ENCODE results near the gene MEAK7. TPM values are rescaled to one million over a fixed set of nuclear protein-coding genes. Genes with fewer than 3 reads are reported as not detected.

MEAK7 gene
- total and polyA plus RNA-seq, 2 donors (not counting 1 experiment from before 2014, with no cell fraction given), result 17.3 to 23.4 TPM

GRCh38 chr16:84511180-84511800 lies 6.8 kb upstream of the MEAK7 start:
- Histone ChIP-seq H3K27ac (ENCODE audit: insufficient read depth, low read length) (no peak overlapping the region), H3K4me3 (replicated peaks in 1 of 4; ENCODE audit: control extremely low read depth in 1 of 4, insufficient read depth in 1 of 4, low read depth in 3 of 4, low read length in 4 of 4) (no peak overlapping the region), H3K4me1 (ENCODE audit: control insufficient read depth, extremely low read depth, insufficient read depth, low read length) (peaks cover 3% of the 10 kb centered on the region), H3K36me3 (ENCODE audit: control insufficient read depth, insufficient read depth, low read length) (no peaks in the 10 kb centered on the region), H3K79me2 (ENCODE audit: control insufficient read depth, insufficient read depth, low read length) (no peaks in the 10 kb centered on the region), H2AFZ (ENCODE audit: low read length) (peak overlapping the region; percentile 75), H3K27me3 (ENCODE audit: control insufficient read depth, insufficient read depth, low read length) (no peaks in the 10 kb centered on the region), H3K9me3 (ENCODE audit: control insufficient read depth, insufficient read depth, low read depth, low read length) (no peaks in the 10 kb centered on the region), H3K9ac (ENCODE audit: insufficient read depth, low read length) (no peak overlapping the region), H3K4me2 (ENCODE audit: extremely low read depth, insufficient read depth, low read length) (peak overlapping the region; percentile 49), H4K20me1 (ENCODE audit: control insufficient read depth, extremely low read depth, insufficient read depth, low read length) (no peaks in the 10 kb centered on the region)
- peak; percentile 74 to 89 for DNase-seq (ENCODE audit: low read depth in 2 of 2)
- TF ChIP-seq CTCF (conservative IDR thresholded peaks at IDR 0.05 in 1 of 2, IDR thresholded peaks at IDR 0.05 in 1 of 2; ENCODE audit: low read depth in 1 of 2, low read length in 2 of 2) (peak; percentile 71 to 91), EZH2 (IDR thresholded peaks at IDR 0.05; ENCODE audit: low read length, missing control alignments) (no peak)

GRCh38 chr16:84509032-84509950 lies 4.8 kb upstream of the MEAK7 start:
- no peak overlapping the region for H3K9ac ChIP-seq (ENCODE audit: insufficient read depth, low read length)
- no peak overlapping the region for H3K27ac ChIP-seq (ENCODE audit: insufficient read depth, low read length)
- peaks cover 2% of the 10 kb centered on the region for H3K79me2 ChIP-seq (ENCODE audit: control insufficient read depth, insufficient read depth, low read length)
- H3K9me3 ChIP-seq (ENCODE audit: control insufficient read depth, insufficient read depth, low read depth, low read length), result no peaks in the 10 kb centered on the region
- no peak overlapping the region for H2AFZ ChIP-seq (ENCODE audit: low read length)
- H3K4me1 ChIP-seq (ENCODE audit: control insufficient read depth, extremely low read depth, insufficient read depth, low read length), result peaks cover 8% of the 10 kb centered on the region
- TF ChIP-seq CTCF (conservative IDR thresholded peaks at IDR 0.05 in 1 of 2, IDR thresholded peaks at IDR 0.05 in 1 of 2; ENCODE audit: low read depth in 1 of 2, low read length in 2 of 2), result no peak
- TF ChIP-seq EZH2 (IDR thresholded peaks at IDR 0.05; ENCODE audit: low read length, missing control alignments), result no peak
- no peaks in the 10 kb centered on the region for H3K36me3 ChIP-seq (ENCODE audit: control insufficient read depth, insufficient read depth, low read length)
- H4K20me1 ChIP-seq (ENCODE audit: control insufficient read depth, extremely low read depth, insufficient read depth, low read length), result no peaks in the 10 kb centered on the region
- no peak for DNase-seq (ENCODE audit: low read depth in 2 of 2)
- H3K27me3 ChIP-seq (ENCODE audit: control insufficient read depth, insufficient read depth, low read length), result no peaks in the 10 kb centered on the region
- H3K4me2 ChIP-seq (ENCODE audit: extremely low read depth, insufficient read depth, low read length), result no peak overlapping the region
- H3K4me3 ChIP-seq (replicated peaks in 1 of 4; ENCODE audit: control extremely low read depth in 1 of 4, insufficient read depth in 1 of 4, low read depth in 3 of 4, low read length in 4 of 4), result no peak overlapping the region

GRCh38 chr16:84508502-84508901 lies 4.0 kb upstream of the MEAK7 start:
- Histone ChIP-seq H3K9ac (ENCODE audit: insufficient read depth, low read length) (no peak overlapping the region), H3K4me3 (replicated peaks in 1 of 4; ENCODE audit: control extremely low read depth in 1 of 4, insufficient read depth in 1 of 4, low read depth in 3 of 4, low read length in 4 of 4) (no peak overlapping the region), H3K36me3 (ENCODE audit: control insufficient read depth, insufficient read depth, low read length) (no peaks in the 10 kb centered on the region), H3K27me3 (ENCODE audit: control insufficient read depth, insufficient read depth, low read length) (no peaks in the 10 kb centered on the region), H3K4me2 (ENCODE audit: extremely low read depth, insufficient read depth, low read length) (no peak overlapping the region), H3K27ac (ENCODE audit: insufficient read depth, low read length) (no peak overlapping the region), H3K9me3 (ENCODE audit: control insufficient read depth, insufficient read depth, low read depth, low read length) (no peaks in the 10 kb centered on the region), H3K79me2 (ENCODE audit: control insufficient read depth, insufficient read depth, low read length) (peaks cover 9% of the 10 kb centered on the region), H4K20me1 (ENCODE audit: control insufficient read depth, extremely low read depth, insufficient read depth, low read length) (no peaks in the 10 kb centered on the region), H3K4me1 (ENCODE audit: control insufficient read depth, extremely low read depth, insufficient read depth, low read length) (peaks cover 8% of the 10 kb centered on the region), H2AFZ (ENCODE audit: low read length) (no peak overlapping the region)
- no peak for DNase-seq (ENCODE audit: low read depth in 2 of 2)
- TF ChIP-seq CTCF (conservative IDR thresholded peaks at IDR 0.05 in 1 of 2, IDR thresholded peaks at IDR 0.05 in 1 of 2; ENCODE audit: low read depth in 1 of 2, low read length in 2 of 2) (no peak), EZH2 (IDR thresholded peaks at IDR 0.05; ENCODE audit: low read length, missing control alignments) (no peak)

All from fibroblast of lung (primary cell).